KMS-11 (cell line): ENCODE measurements around the gene OR7C1.

Source experiments
- H2AFZ ChIP-seq: fragments of 200-600 bp; sonication (generic); 2 replicates; pipeline ENCODE4 v1.6.1; 2016; ENCODE audit warnings: antibody characterized with exemption, mixed run types, low read depth
- H3K27ac ChIP-seq: fragments of 200-600 bp; sonication (generic); 2 replicates; pipeline ENCODE4 v1.6.1; 2016; ENCODE audit warnings: mild to moderate bottlenecking, mixed run types
- H3K27me3 ChIP-seq: fragments of 200-600 bp; sonication (generic); 2 replicates; pipeline ENCODE4 v1.6.1; 2017; ENCODE audit warnings: mild to moderate bottlenecking, low read depth, mixed run types, moderate library complexity; ENCODE audit not compliant: insufficient read depth
- H3K36me3 ChIP-seq: fragments of 200-600 bp; sonication (generic); 2 replicates; pipeline ENCODE4 v1.6.1; 2017; ENCODE audit warnings: mild to moderate bottlenecking, mixed run types; ENCODE audit not compliant: insufficient read depth
- H3K4me1 ChIP-seq: fragments of 200-600 bp; sonication (generic); 2 replicates; pipeline ENCODE4 v1.6.1; 2016; ENCODE audit warnings: mild to moderate bottlenecking, low read depth, mixed run types; ENCODE audit not compliant: poor library complexity, severe bottlenecking
- H3K4me2 ChIP-seq: fragments of 200-600 bp; sonication (generic); 2 replicates; pipeline ENCODE4 v1.7.0; 2016; ENCODE audit warnings: mild to moderate bottlenecking, mixed run types
- H3K4me3 ChIP-seq: fragments of 200-600 bp; sonication (generic); IDR thresholded peaks from 2 replicates; pipeline ENCODE4 v1.6.1; 2017; ENCODE audit warnings: low read depth, low read length, mixed read lengths; ENCODE audit not compliant: insufficient read depth
- H3K79me2 ChIP-seq: fragments of 200-600 bp; sonication (generic); 2 replicates; pipeline ENCODE4 v1.6.1; 2016; ENCODE audit warnings: low read depth, mixed run types; ENCODE audit not compliant: insufficient read depth
- H3K9ac ChIP-seq: fragments of 200-600 bp; sonication (generic); 2 replicates; pipeline ENCODE4 v1.6.1; 2016; ENCODE audit warnings: mild to moderate bottlenecking, mixed run types
- H4K20me1 ChIP-seq: fragments of 200-600 bp; sonication (generic); 2 replicates; pipeline ENCODE4 v1.6.1; 2016; ENCODE audit warnings: mild to moderate bottlenecking, mixed run types; ENCODE audit not compliant: insufficient read depth
- CTCF ChIP-seq: fragments of 200-600 bp; sonication (generic); conservative IDR thresholded peaks from 2 replicates; pipeline ENCODE4 v1.6.1; 2017; ENCODE audit warnings: low read depth, mild to moderate bottlenecking, antibody characterized with exemption, low read length, moderate library complexity, mixed read lengths

The OR7C1 gene

GRCh38 chr19:14843578-14843977 is 8.6 kb upstream of the OR7C1 start:
- Histone ChIP-seq H3K4me2 (no peak overlapping the region), H2AFZ (no peak overlapping the region), H3K9ac (no peak overlapping the region), H3K4me1 (no peaks in the 10 kb centered on the region), H3K79me2 (no peaks in the 10 kb centered on the region), H3K36me3 (no peaks in the 10 kb centered on the region), H4K20me1 (no peaks in the 10 kb centered on the region), H3K27ac (no peak overlapping the region), H3K4me3 (no peak overlapping the region), H3K27me3 (peaks cover 8% of the 10 kb centered on the region)
- TF ChIP-seq CTCF: no peak

- H2AFZ ChIP-seq: no peak overlapping the region
- TF ChIP-seq CTCF: no peak
- H3K4me1 ChIP-seq: no peaks in the 10 kb centered on the region
- no peaks in the 10 kb centered on the region for H3K79me2 ChIP-seq
- no peak overlapping the region for H3K4me3 ChIP-seq
- H3K36me3 ChIP-seq: no peaks in the 10 kb centered on the region
- no peak overlapping the region for H3K4me2 ChIP-seq
- H3K27ac ChIP-seq: no peak overlapping the region
- no peak overlapping the region for H3K9ac ChIP-seq
- H3K27me3 ChIP-seq: peaks cover 7% of the 10 kb centered on the region
- H4K20me1 ChIP-seq: no peaks in the 10 kb centered on the region
Observed at GRCh38 chr19:14843169-14843568, 8.2 kb upstream of the OR7C1 start.

- no peaks in the 10 kb centered on the region for H3K79me2 ChIP-seq
- H2AFZ ChIP-seq: no peak overlapping the region
- TF ChIP-seq CTCF: no peak
- H3K36me3 ChIP-seq: no peaks in the 10 kb centered on the region
- no peaks in the 10 kb centered on the region for H3K4me1 ChIP-seq
- peaks cover 8% of the 10 kb centered on the region for H3K27me3 ChIP-seq
- H4K20me1 ChIP-seq: no peaks in the 10 kb centered on the region
- no peak overlapping the region for H3K4me2 ChIP-seq
- H3K4me3 ChIP-seq: no peak overlapping the region
- H3K27ac ChIP-seq: no peak overlapping the region
- no peak overlapping the region for H3K9ac ChIP-seq
Observed at GRCh38 chr19:14840206-14840605, 5.2 kb upstream of the OR7C1 start.

- H3K4me1 ChIP-seq: no peaks in the 10 kb centered on the region
- H3K36me3 ChIP-seq: no peaks in the 10 kb centered on the region
- no peak overlapping the region for H3K4me2 ChIP-seq
- H3K27ac ChIP-seq: no peak overlapping the region
- H3K27me3 ChIP-seq: peaks cover 8% of the 10 kb centered on the region
- H2AFZ ChIP-seq: no peak overlapping the region
- H3K4me3 ChIP-seq: no peak overlapping the region
- H4K20me1 ChIP-seq: no peaks in the 10 kb centered on the region
- H3K79me2 ChIP-seq: no peaks in the 10 kb centered on the region
- no peak for TF ChIP-seq CTCF
- no peak overlapping the region for H3K9ac ChIP-seq
Observed at GRCh38 chr19:14837391-14837790, 2.4 kb upstream of the OR7C1 start.
